Sciatic nerve (tissue), 2 donors: ENCODE measurements around the gene TBX6. TPM values are rescaled to one million over a fixed set of nuclear protein-coding genes. Genes with fewer than 3 reads are reported as not detected.
"Not testable (repeated sequence)": the region's sequence is repeated elsewhere in the genome, so short reads cannot be mapped to it uniquely, and the experiment has no call there.

Experiments used
- ATAC-seq: fragments of 200-7000 bp; cut with Tn5 transposase; one replicate; pipeline ENCODE4 v1.9.1; 2020; ENCODE audit warnings: mild to moderate bottlenecking, moderate library complexity
- DNase-seq: peaks from one replicate; pipeline ENCODE4 v3.0.0-alpha.2; 2020; ENCODE audit warnings: low spot score
- intact Hi-C: fragments of 100-400 bp; cut with DNase I; formaldehyde crosslinking; loops from one replicate; pipeline ENCODE4 v1.14.2; 2022
- total RNA-seq: library from RNA; stranded (reverse); fragmentation: NEBNext Ultra II Directional; extraction: Animal tissue kit (Norgen Biotek cat#: 25700); gene quantifications from one replicate; pipeline ENCODE4 v1.2.1, GENCODE V29; 2021
- donor health status: DM: no; HTN: no; CAD: no.
- donor health status: DM: no; HTN: no; CAD: no.

TBX6 gene
- total RNA-seq, 1 donor from 2014 or later = 1.7 TPM

- peak; percentile 98 for DNase-seq
- peak; percentile 96 for ATAC-seq
- intact Hi-C loops = no loop called here
Observed at GRCh38 chr16:30052671-30053372, 38.9 kb downstream of the TBX6 start.

GRCh38 chr16:30051518-30051917, 40.2 kb downstream of the TBX6 start:
- no peak for ATAC-seq
- intact Hi-C loops = no loop called here
- no peak for DNase-seq

- intact Hi-C loops = no loop called here
- DNase-seq = no peak
- no peak for ATAC-seq
Observed at GRCh38 chr16:30049871-30050270, 41.9 kb downstream of the TBX6 start.

GRCh38 chr16:30046588-30046987, 45.1 kb downstream of the TBX6 start:
- no peak for DNase-seq
- intact Hi-C loops = no loop called here
- no peak for ATAC-seq

GRCh38 chr16:30046178-30046577, 45.5 kb downstream of the TBX6 start:
- ATAC-seq (no peak), DNase-seq (no peak)
- intact Hi-C loops = no loop called here

- ATAC-seq = no peak
- no peak for DNase-seq
- intact Hi-C loops = no loop called here
Observed at GRCh38 chr16:30041841-30042240, 49.9 kb downstream of the TBX6 start.

GRCh38 chr16:30040690-30041089, 51.0 kb downstream of the TBX6 start:
- intact Hi-C loops, ATAC-seq, DNase-seq: not testable (repeated sequence)

GRCh38 chr16:30040221-30040620, 51.5 kb downstream of the TBX6 start:
- intact Hi-C loops = no loop called here
- no peak for ATAC-seq
- no peak for DNase-seq

Other genes with a start within 250 kb of the TBX6 start
- gene CDIPT, start 228.7 kb downstream of the TBX6 start, total RNA-seq = 58.4 TPM
- gene SEZ6L2, start 192.4 kb downstream of the TBX6 start, total RNA-seq = 3.1 TPM
- 5.0 TPM for gene ASPHD1, start 191.4 kb downstream of the TBX6 start, total RNA-seq
- gene KCTD13, start 165.7 kb downstream of the TBX6 start, total RNA-seq = 30.4 TPM
- gene TMEM219, start 129.8 kb downstream of the TBX6 start, total RNA-seq = 82.4 TPM
- 51.8 TPM for gene TAOK2, start 118.1 kb downstream of the TBX6 start, total RNA-seq
- 11.1 TPM for gene HIRIP3, start 96.3 kb downstream of the TBX6 start, total RNA-seq
- gene INO80E, start 95.7 kb downstream of the TBX6 start, total RNA-seq = 59.2 TPM
- gene DOC2A, start 80.9 kb downstream of the TBX6 start, total RNA-seq = 0.67 TPM
- not detected for gene C16orf92, start 68.7 kb downstream of the TBX6 start, total RNA-seq
- not detected for gene TLCD3B, start 60.7 kb downstream of the TBX6 start, total RNA-seq
- gene ALDOA, start 26.2 kb downstream of the TBX6 start, total RNA-seq = 600 TPM
- gene PPP4C, start 15.9 kb downstream of the TBX6 start, total RNA-seq = 41.2 TPM
- 96.4 TPM for gene YPEL3, start 4.3 kb upstream of the TBX6 start, total RNA-seq
- 17.1 TPM for gene GDPD3, start 21.6 kb upstream of the TBX6 start, total RNA-seq
- 136 TPM for gene MAPK3, start 31.3 kb upstream of the TBX6 start, total RNA-seq
- gene CORO1A, start 91.7 kb upstream of the TBX6 start, total RNA-seq = 41.2 TPM
- gene BOLA2B, start 101.7 kb upstream of the TBX6 start, total RNA-seq = 26.9 TPM
- 18.5 TPM for gene SLX1A, start 102.0 kb upstream of the TBX6 start, total RNA-seq
- 21.0 TPM for gene SULT1A3, start 107.3 kb upstream of the TBX6 start, total RNA-seq
- gene NPIPB13, start 156.6 kb upstream of the TBX6 start, total RNA-seq = 35.0 TPM